ENCODE results near the gene G6PD. TPM values are rescaled to one million over a fixed set of nuclear protein-coding genes. Genes with fewer than 3 reads are reported as not detected.

Gene G6PD
- total RNA-seq, 2 donors from 2014 or later, result 41.0 to 48.6 TPM

DNA sequence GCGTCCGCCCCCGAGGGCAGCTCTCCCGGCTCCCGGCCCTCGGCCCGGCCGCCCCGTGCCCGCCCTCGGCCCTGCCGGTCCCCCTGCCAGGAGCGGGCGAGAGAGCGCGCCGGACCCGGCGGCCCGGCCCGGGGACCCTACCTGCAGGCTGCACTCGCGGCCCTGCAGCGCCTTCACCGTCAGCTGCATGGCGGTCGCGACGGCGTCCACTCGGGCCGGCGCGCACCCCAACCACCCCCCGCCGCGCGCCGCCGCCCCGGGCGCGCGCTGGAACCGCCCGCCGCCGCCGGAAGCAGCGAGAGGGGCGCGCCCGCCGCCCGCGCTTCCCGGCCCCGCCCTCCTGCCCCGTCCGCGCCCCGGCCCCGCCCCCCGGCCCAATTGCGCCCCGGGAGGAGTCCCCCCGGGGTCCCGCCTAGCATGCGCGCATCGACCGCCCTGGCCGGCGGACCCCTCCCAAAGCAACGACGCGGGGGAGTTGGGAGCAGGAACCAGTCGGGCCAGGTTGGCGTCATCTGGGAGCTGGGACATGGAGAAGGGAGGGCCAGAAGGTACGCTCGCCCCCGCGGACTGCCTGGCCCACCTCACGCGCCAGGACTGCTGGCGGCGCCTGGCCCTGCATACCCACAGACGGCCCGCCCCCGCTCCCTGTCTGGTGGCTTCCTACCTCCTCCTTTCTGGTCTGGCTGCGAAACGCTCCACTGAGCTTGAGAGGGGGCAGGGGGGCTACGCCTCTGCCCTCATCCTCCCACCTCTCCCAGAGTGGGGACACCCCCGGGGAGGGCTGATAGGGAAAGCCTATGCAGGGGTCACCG, 60.0 kb downstream of the G6PD start, which contains the start of gene UBL4A:
TSS of gene UBL4A (minus strand) at position 220 of the 812 bp plus-strand sequence. CDS start at position 189, 31 bp downstream.
- H3K36me3 ChIP-seq, result no peaks in the 10 kb centered on the region
- TF ChIP-seq, protein P1, sequence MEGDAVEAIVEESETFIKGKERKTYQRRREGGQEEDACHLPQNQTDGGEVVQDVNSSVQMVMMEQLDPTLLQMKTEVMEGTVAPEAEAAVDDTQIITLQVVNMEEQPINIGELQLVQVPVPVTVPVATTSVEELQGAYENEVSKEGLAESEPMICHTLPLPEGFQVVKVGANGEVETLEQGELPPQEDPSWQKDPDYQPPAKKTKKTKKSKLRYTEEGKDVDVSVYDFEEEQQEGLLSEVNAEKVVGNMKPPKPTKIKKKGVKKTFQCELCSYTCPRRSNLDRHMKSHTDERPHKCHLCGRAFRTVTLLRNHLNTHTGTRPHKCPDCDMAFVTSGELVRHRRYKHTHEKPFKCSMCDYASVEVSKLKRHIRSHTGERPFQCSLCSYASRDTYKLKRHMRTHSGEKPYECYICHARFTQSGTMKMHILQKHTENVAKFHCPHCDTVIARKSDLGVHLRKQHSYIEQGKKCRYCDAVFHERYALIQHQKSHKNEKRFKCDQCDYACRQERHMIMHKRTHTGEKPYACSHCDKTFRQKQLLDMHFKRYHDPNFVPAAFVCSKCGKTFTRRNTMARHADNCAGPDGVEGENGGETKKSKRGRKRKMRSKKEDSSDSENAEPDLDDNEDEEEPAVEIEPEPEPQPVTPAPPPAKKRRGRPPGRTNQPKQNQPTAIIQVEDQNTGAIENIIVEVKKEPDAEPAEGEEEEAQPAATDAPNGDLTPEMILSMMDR (IDR thresholded peaks at IDR 0.05), result no peak
- peak within 1 kb of the TSS; percentile 63 to 79 for H3K9ac ChIP-seq (ENCODE audit: low read depth in 2 of 2, low read length in 2 of 2)
- peak within 1 kb of the TSS; percentile 65 for H3K27ac ChIP-seq
- no peaks in the 10 kb centered on the region for H3K27me3 ChIP-seq
- H3K4me3 ChIP-seq, result peak within 1 kb of the TSS; percentile 65
- H3K9me3 ChIP-seq, result no peaks in the 10 kb centered on the region
- intact Hi-C loops (cut with DNase I), result no loop called here
- DNase-seq, result peak; percentile 54
- H3K4me1 ChIP-seq, result no peaks in the 10 kb centered on the region

- H3K4me3 ChIP-seq, result peak overlapping the region; percentile 65
- H3K27ac ChIP-seq, result peak overlapping the region; percentile 65
- no peaks in the 10 kb centered on the region for H3K36me3 ChIP-seq
- H3K9ac ChIP-seq (ENCODE audit: low read depth in 2 of 2, low read length in 2 of 2), result peak overlapping the region; percentile 57 to 79
- peak; percentile 33 for DNase-seq
- intact Hi-C loops (cut with DNase I), result no loop called here
- no peaks in the 10 kb centered on the region for H3K9me3 ChIP-seq
- TF ChIP-seq, protein P1 (IDR thresholded peaks at IDR 0.05), result no peak
- no peaks in the 10 kb centered on the region for H3K27me3 ChIP-seq
- H3K4me1 ChIP-seq, result no peaks in the 10 kb centered on the region
Observed at GRCh38 chrX:154486052-154486395, 60.6 kb downstream of the G6PD start.

DNA sequence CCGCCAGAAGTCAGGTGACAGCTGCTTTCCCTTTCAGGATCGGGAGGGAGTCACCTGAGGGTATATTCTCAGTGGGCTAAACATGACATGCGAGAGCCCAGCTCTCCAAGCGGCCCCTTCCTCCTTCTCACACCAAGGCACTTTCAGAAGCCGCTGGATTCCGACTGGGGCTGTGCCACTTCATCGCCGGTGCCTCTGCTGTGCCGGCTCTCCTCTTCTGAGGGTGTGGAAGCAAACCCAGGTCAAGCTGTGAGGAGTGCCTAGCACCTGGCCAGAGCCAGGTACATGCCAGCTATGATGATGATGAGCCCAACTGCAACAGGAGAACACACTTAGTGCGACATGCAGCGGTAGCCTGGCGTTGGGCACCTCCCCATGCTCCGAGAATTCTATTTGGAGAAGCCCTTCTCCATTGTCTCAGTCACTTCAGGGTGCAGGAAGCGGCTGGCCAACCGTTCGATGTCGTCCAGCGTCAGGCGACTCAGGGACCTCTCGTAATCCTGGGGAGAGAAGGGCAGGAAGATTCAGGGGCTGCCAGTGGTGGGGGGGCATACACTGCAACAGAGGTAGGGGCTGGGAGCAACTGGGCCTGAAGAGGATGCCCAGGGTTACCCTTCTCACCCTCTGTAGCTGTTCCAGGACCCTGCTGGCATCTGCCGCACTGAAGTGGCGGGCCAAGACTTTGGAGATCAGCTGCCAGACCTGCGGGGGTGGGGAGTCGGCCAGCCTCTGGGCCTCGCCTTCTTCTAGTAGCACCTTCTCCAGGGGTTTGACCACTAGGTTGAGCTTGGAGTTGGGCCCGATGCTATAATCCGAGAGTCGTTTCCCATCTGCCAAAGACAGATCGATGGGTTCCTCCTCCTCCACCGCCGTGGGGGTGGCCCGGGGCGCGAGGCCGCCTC, 61.2 kb downstream of the G6PD start:
- TF ChIP-seq, protein P1 (IDR thresholded peaks at IDR 0.05), result no peak
- peak; percentile 16 for DNase-seq
- Histone ChIP-seq H3K4me3 (peak overlapping the region; percentile 65), H3K9me3 (no peaks in the 10 kb centered on the region), H3K36me3 (no peaks in the 10 kb centered on the region), H3K9ac (ENCODE audit: low read depth in 2 of 2, low read length in 2 of 2) (peak overlapping the region; percentile 57 to 79), H3K4me1 (no peaks in the 10 kb centered on the region), H3K27ac (peak overlapping the region; percentile 65), H3K27me3 (no peaks in the 10 kb centered on the region)
- intact Hi-C loops (cut with DNase I), result no loop called here

DNA sequence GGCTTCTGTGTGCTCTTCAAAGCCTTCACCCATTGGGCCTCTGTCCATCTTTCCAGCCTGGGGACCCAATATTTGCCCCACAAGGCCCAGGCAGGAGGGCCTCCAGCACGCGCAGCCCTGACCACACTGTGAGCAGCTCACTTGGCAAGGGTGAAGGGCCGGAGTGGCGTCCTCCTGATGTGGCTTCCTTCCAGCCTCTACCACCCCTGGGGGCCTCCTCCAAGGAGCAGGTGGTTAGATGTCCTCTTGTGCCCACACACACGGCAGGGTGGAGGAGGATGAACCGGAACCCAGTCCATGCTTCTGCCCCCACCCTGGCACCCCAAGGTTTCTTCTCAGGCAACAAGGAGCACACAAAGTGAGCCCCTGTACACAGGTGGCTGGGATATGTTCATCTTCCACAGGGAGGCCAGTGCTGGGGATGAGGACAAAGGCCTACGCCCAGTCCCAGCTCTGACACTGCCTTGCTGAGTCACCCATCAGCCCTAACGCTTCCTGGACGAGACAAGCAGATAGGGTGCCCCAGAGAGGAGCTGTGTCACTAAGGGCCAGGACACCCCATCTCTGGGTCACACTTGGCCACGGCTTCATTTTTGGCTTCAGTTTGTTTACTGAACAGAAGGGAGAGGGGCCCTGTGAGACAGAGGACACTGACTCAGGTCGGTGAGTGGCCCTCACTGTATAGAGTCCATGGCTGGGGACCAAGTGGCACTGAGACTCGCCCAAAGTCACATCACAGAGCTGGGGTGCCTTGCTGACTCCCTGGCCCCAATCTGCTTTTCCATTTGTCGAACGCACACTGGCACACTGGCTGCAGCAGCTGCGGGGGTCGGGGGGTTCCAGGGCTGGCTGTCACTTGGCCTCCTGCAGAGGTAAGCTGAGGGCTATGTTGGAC, 62.1 kb downstream of the G6PD start:
- peak; percentile 33 for DNase-seq
- Histone ChIP-seq H3K4me1 (no peaks in the 10 kb centered on the region), H3K36me3 (no peaks in the 10 kb centered on the region), H3K27ac (no peak overlapping the region), H3K9ac (ENCODE audit: low read depth in 2 of 2, low read length in 2 of 2) (no peak overlapping the region), H3K9me3 (no peaks in the 10 kb centered on the region), H3K4me3 (no peak overlapping the region), H3K27me3 (no peaks in the 10 kb centered on the region)
- TF ChIP-seq, protein P1 (IDR thresholded peaks at IDR 0.05), result no peak
- intact Hi-C loops (cut with DNase I), result no loop called here

- TF ChIP-seq, protein P1 (IDR thresholded peaks at IDR 0.05), result no peak
- intact Hi-C loops (cut with DNase I), result no loop called here
- Histone ChIP-seq H3K27ac (no peak overlapping the region), H3K36me3 (no peaks in the 10 kb centered on the region), H3K4me3 (no peak overlapping the region), H3K27me3 (no peaks in the 10 kb centered on the region), H3K9ac (ENCODE audit: low read depth in 2 of 2, low read length in 2 of 2) (no peak overlapping the region), H3K4me1 (no peaks in the 10 kb centered on the region), H3K9me3 (no peaks in the 10 kb centered on the region)
- no peak for DNase-seq
Observed at GRCh38 chrX:154483325-154483724, 63.3 kb downstream of the G6PD start.

Data from colonic mucosa (tissue), 4 donors.